ENCODE data around the gene ZNF580. TPM values are rescaled to one million over a fixed set of nuclear protein-coding genes. Genes with fewer than 3 reads are reported as not detected.

ZNF580 gene
- total and polyA plus RNA-seq, 2 of the 13 experiments (the other 11 are each of a cell fraction or from before 2014, with no cell fraction given) = 4.4 to 6.0 TPM

GRCh38 chr19:55599842-55600661 is 40.8 kb upstream of the ZNF580 start, which contains the start of gene ZNF524 (continued):
- TF ChIP-seq PHB2 (IDR thresholded peaks at IDR 0.05; ENCODE audit: partially characterized antibody) (no peak), BRF2 (CRISPR knock-in tag; IDR thresholded peaks at IDR 0.05) (0 out of 2 replicates have a peak, but pooled peaks have one; percentile 51), POLR2AphosphoS5 (IDR thresholded peaks at IDR 0.05; ENCODE audit: low read depth, low read length) (0 out of 2 replicates have a peak, but pooled peaks have one; percentile 18), ZHX2 (IDR thresholded peaks at IDR 0.05; ENCODE audit: low read depth) (peak; percentile 92), ZHX2 (CRISPR knock-in tag; IDR thresholded peaks at IDR 0.05; ENCODE audit: borderline replicate concordance) (no peak; the same call in 1 of the 2 replicates), CCAR2 (optimal IDR thresholded peaks at IDR 0.05; ENCODE audit: low read depth, low read length) (peak; percentile 58), RBM22 (optimal IDR thresholded peaks at IDR 0.05; ENCODE audit: low read length) (peak; percentile 19), ZNF646 (CRISPR knock-in tag; IDR thresholded peaks at IDR 0.05) (no peak), WIZ (CRISPR knock-in tag; IDR thresholded peaks at IDR 0.05) (0 out of 2 replicates have a peak, but pooled peaks have one; percentile 29), ZFP36 (IDR thresholded peaks at IDR 0.05; ENCODE audit: borderline replicate concordance, low read depth, low read length, partially characterized antibody) (no peak), ZNF281 (CRISPR knock-in tag; IDR thresholded peaks at IDR 0.05; ENCODE audit: borderline replicate concordance) (peak; percentile 39; the same call in 1 of the 2 replicates)
